Measurements from ENCODE around the gene DHX32.

DNA sequence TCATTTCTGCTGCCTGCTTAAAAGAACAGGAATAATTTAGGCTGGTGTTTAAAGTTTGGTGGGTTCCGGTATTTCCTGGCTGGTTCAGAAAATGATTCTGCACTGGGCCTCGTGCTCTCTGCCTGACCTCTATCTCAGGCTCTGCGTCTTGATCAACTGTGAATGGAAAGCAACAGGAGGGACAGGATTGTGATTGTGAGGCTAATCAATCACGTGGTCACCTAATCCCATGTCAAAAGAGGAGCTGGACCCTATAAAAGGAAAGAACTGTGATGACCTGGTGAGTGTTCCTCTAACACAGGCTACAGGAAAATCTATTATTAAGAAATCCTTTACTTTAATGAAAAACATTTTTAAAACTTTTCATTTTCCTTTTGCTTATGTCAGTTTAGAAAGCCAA is at the start of gene DHX32:
- TF ChIP-seq, protein P1, sequence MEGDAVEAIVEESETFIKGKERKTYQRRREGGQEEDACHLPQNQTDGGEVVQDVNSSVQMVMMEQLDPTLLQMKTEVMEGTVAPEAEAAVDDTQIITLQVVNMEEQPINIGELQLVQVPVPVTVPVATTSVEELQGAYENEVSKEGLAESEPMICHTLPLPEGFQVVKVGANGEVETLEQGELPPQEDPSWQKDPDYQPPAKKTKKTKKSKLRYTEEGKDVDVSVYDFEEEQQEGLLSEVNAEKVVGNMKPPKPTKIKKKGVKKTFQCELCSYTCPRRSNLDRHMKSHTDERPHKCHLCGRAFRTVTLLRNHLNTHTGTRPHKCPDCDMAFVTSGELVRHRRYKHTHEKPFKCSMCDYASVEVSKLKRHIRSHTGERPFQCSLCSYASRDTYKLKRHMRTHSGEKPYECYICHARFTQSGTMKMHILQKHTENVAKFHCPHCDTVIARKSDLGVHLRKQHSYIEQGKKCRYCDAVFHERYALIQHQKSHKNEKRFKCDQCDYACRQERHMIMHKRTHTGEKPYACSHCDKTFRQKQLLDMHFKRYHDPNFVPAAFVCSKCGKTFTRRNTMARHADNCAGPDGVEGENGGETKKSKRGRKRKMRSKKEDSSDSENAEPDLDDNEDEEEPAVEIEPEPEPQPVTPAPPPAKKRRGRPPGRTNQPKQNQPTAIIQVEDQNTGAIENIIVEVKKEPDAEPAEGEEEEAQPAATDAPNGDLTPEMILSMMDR (IDR thresholded peaks at IDR 0.05 in 4 of 5, conservative IDR thresholded peaks at IDR 0.05 in 1 of 5) = no peak
- TF ChIP-seq POLR2A (IDR thresholded peaks at IDR 0.05) = no peak

Data from gastrocnemius medialis (tissue), 4 donors.